ENCODE measurements around the gene FGFR2.

The FGFR2 gene

GRCh38 chr10:121607310-121608055 lies 9.2 kb upstream of the FGFR2 start:
- no peaks in the 10 kb centered on the region for H4K20me1 ChIP-seq (ENCODE audit: insufficient read depth, low read length)
- TF ChIP-seq EZH2phosphoT487 (IDR thresholded peaks at IDR 0.05; ENCODE audit: low read depth) (no peak), CTCF (IDR thresholded peaks at IDR 0.05; ENCODE audit: low read depth, low read length) (no peak)
- H2AFZ ChIP-seq (ENCODE audit: low read depth, low read length) = no peak overlapping the region
- H3K27me3 ChIP-seq (ENCODE audit: low read depth, low read length) = no peaks in the 10 kb centered on the region
- no peak overlapping the region for H3K4me3 ChIP-seq (ENCODE audit: low read length)
- no peaks in the 10 kb centered on the region for H3K9me3 ChIP-seq (ENCODE audit: insufficient read depth, low read length)
- no peaks in the 10 kb centered on the region for H3K79me2 ChIP-seq (ENCODE audit: low read length)
- H3K27ac ChIP-seq (ENCODE audit: low read length) = no peak overlapping the region
- no peak overlapping the region for H3K4me2 ChIP-seq (ENCODE audit: low read length)
- H3K9ac ChIP-seq (ENCODE audit: low read length) = no peak overlapping the region
- no peaks in the 10 kb centered on the region for H3K36me3 ChIP-seq (replicated peaks; ENCODE audit: low read depth, low read length)
- peaks cover 17% of the 10 kb centered on the region for H3K4me1 ChIP-seq (ENCODE audit: low read length)

- TF ChIP-seq CTCF (IDR thresholded peaks at IDR 0.05; ENCODE audit: low read depth, low read length) (no peak), EZH2phosphoT487 (IDR thresholded peaks at IDR 0.05; ENCODE audit: low read depth) (no peak)
- H3K27me3 ChIP-seq (ENCODE audit: low read depth, low read length) = no peaks in the 10 kb centered on the region
- no peak overlapping the region for H3K4me3 ChIP-seq (ENCODE audit: low read length)
- H3K27ac ChIP-seq (ENCODE audit: low read length) = no peak overlapping the region
- no peaks in the 10 kb centered on the region for H4K20me1 ChIP-seq (ENCODE audit: insufficient read depth, low read length)
- peaks cover 23% of the 10 kb centered on the region for H3K4me1 ChIP-seq (ENCODE audit: low read length)
- no peak overlapping the region for H3K4me2 ChIP-seq (ENCODE audit: low read length)
- no peak overlapping the region for H3K9ac ChIP-seq (ENCODE audit: low read length)
- no peaks in the 10 kb centered on the region for H3K36me3 ChIP-seq (replicated peaks; ENCODE audit: low read depth, low read length)
- H2AFZ ChIP-seq (ENCODE audit: low read depth, low read length) = no peak overlapping the region
- H3K79me2 ChIP-seq (ENCODE audit: low read length) = no peaks in the 10 kb centered on the region
- no peaks in the 10 kb centered on the region for H3K9me3 ChIP-seq (ENCODE audit: insufficient read depth, low read length)
Observed at GRCh38 chr10:121605708-121606107, 7.5 kb upstream of the FGFR2 start.

GRCh38 chr10:121601458-121601857 lies 3.2 kb upstream of the FGFR2 start:
- no peak for TF ChIP-seq CTCF (IDR thresholded peaks at IDR 0.05; ENCODE audit: low read depth, low read length)
- Histone ChIP-seq H3K4me2 (ENCODE audit: low read length) (no peak overlapping the region), H2AFZ (ENCODE audit: low read depth, low read length) (no peak overlapping the region), H3K27ac (ENCODE audit: low read length) (no peak overlapping the region), H3K36me3 (replicated peaks; ENCODE audit: low read depth, low read length) (no peaks in the 10 kb centered on the region), H3K9ac (ENCODE audit: low read length) (no peak overlapping the region), H4K20me1 (ENCODE audit: insufficient read depth, low read length) (no peaks in the 10 kb centered on the region), H3K4me3 (ENCODE audit: low read length) (no peak overlapping the region), H3K4me1 (ENCODE audit: low read length) (peaks cover 27% of the 10 kb centered on the region), H3K27me3 (ENCODE audit: low read depth, low read length) (peaks cover 4% of the 10 kb centered on the region; the same call in 1 of the 2 replicates), H3K9me3 (ENCODE audit: insufficient read depth, low read length) (no peaks in the 10 kb centered on the region), H3K79me2 (ENCODE audit: low read length) (no peaks in the 10 kb centered on the region)

- Histone ChIP-seq H3K27me3 (ENCODE audit: low read depth, low read length) (peaks cover 4% of the 10 kb centered on the region; the same call in 1 of the 2 replicates), H3K9me3 (ENCODE audit: insufficient read depth, low read length) (no peaks in the 10 kb centered on the region), H4K20me1 (ENCODE audit: insufficient read depth, low read length) (no peaks in the 10 kb centered on the region), H3K4me1 (ENCODE audit: low read length) (peaks cover 24% of the 10 kb centered on the region), H2AFZ (ENCODE audit: low read depth, low read length) (peak overlapping the region; percentile 61; the same call in 1 of the 2 replicates), H3K36me3 (replicated peaks; ENCODE audit: low read depth, low read length) (no peaks in the 10 kb centered on the region), H3K4me2 (ENCODE audit: low read length) (peak overlapping the region; percentile 81), H3K27ac (ENCODE audit: low read length) (no peak overlapping the region), H3K4me3 (ENCODE audit: low read length) (peak overlapping the region; percentile 60), H3K9ac (ENCODE audit: low read length) (0 out of 2 replicates have a peak overlapping the region, but pooled peaks have one; percentile 25), H3K79me2 (ENCODE audit: low read length) (no peaks in the 10 kb centered on the region)
- TF ChIP-seq EZH2phosphoT487 (IDR thresholded peaks at IDR 0.05; ENCODE audit: low read depth) (no peak), CTCF (IDR thresholded peaks at IDR 0.05; ENCODE audit: low read depth, low read length) (no peak)
Observed at GRCh38 chr10:121600611-121601010, 2.4 kb upstream of the FGFR2 start.

Measured in OCI-LY3 (cell line).